GM12801 (cell line): Measurements from ENCODE around the gene DTWD2.

Source experiments
- TF ChIP-seq, protein P1 (sequence below): IDR thresholded peaks from one replicate; pipeline ENCODE4 v1.5.1; 2011; ENCODE audit warnings: control low read depth; ENCODE audit not compliant: insufficient read length; ENCODE audit errors: extremely low read depth

Gene DTWD2

GRCh38 chr5:118791926-118792734 lies 196.2 kb downstream of the DTWD2 start:
- TF ChIP-seq, protein P1, sequence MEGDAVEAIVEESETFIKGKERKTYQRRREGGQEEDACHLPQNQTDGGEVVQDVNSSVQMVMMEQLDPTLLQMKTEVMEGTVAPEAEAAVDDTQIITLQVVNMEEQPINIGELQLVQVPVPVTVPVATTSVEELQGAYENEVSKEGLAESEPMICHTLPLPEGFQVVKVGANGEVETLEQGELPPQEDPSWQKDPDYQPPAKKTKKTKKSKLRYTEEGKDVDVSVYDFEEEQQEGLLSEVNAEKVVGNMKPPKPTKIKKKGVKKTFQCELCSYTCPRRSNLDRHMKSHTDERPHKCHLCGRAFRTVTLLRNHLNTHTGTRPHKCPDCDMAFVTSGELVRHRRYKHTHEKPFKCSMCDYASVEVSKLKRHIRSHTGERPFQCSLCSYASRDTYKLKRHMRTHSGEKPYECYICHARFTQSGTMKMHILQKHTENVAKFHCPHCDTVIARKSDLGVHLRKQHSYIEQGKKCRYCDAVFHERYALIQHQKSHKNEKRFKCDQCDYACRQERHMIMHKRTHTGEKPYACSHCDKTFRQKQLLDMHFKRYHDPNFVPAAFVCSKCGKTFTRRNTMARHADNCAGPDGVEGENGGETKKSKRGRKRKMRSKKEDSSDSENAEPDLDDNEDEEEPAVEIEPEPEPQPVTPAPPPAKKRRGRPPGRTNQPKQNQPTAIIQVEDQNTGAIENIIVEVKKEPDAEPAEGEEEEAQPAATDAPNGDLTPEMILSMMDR: no peak

GRCh38 chr5:118789366-118789765 lies 199.0 kb downstream of the DTWD2 start:
- TF ChIP-seq, protein P1: no peak

GRCh38 chr5:118788351-118788750 lies 200.0 kb downstream of the DTWD2 start:
- TF ChIP-seq, protein P1: no peak
